Chondrocyte (in vitro differentiated cells): ENCODE results near the gene NEK4. TPM values are rescaled to one million over a fixed set of nuclear protein-coding genes. Genes with fewer than 3 reads are reported as not detected.

Source experiments
- DNase-seq: peaks from one replicate; pipeline ENCODE4 v3.0.0; 2021; ENCODE audit warnings: mixed read lengths, low spot score
- H3K27ac Mint-ChIP-seq: one replicate; pipeline ENCODE4 v1.8.0; 2021; ENCODE audit warnings: mild to moderate bottlenecking, moderate library complexity, mixed read lengths; ENCODE audit not compliant: unreplicated experiment
- H3K27me3 Mint-ChIP-seq: 2 replicates; pipeline ENCODE4 v1.8.0; 2021; ENCODE audit warnings: low read depth, mixed read lengths
- H3K36me3 Mint-ChIP-seq: 2 replicates; pipeline ENCODE4 v1.8.0; 2021; ENCODE audit warnings: low read depth, mixed read lengths
- H3K4me1 Mint-ChIP-seq: 2 replicates; pipeline ENCODE4 v1.8.0; 2021; ENCODE audit warnings: low read depth, mild to moderate bottlenecking, mixed read lengths
- H3K4me3 Mint-ChIP-seq: one replicate; pipeline ENCODE4 v1.8.0; 2021; ENCODE audit warnings: mild to moderate bottlenecking, moderate library complexity, mixed read lengths; ENCODE audit not compliant: unreplicated experiment
- H3K9me3 Mint-ChIP-seq: 2 replicates; pipeline ENCODE4 v1.8.0; 2021; ENCODE audit warnings: low read depth, mixed read lengths
- CTCF ChIP-seq: fragments of 200-600 bp; sonication (generic); IDR thresholded peaks from 2 replicates; pipeline ENCODE4 v1.5.0; 2021; ENCODE audit warnings: antibody characterized with exemption, mild to moderate bottlenecking, moderate library complexity
- total RNA-seq: library from RNA; stranded (reverse); gene quantifications from 3 replicates; pipeline ENCODE4 v1.2.1, GENCODE V29; 2021

NEK4 gene
- total RNA-seq, 1 donor from 2014 or later: 11.6 TPM

DNA sequence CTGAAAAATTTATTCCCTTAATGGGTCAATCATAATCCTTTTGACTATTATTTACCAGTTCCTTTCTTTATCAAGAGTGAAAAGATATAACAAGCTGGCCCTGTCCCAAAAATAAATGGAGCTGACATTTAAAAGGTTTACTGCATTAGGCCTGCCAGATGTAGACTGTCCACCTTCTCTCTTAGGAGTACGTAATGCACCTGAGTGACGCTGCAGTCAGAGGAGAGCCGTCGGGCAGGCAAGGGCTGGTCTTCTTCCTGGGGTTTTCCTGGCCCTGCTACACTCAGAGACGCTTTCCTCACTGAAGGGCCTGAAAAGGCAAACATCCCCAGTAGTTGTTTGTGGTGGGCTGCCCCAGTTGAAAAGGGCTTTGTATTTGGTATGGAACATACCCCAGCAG lies 27.6 kb downstream of the NEK4 start:
- no peak for DNase-seq
- TF ChIP-seq CTCF: no peak
- Mint-ChIP-seq H3K36me3 (peaks cover 22% of the 10 kb centered on the region), H3K27me3 (no peaks in the 10 kb centered on the region), H3K4me1 (no peaks in the 10 kb centered on the region), H3K27ac (no peak overlapping the region), H3K4me3 (no peak overlapping the region), H3K9me3 (no peaks in the 10 kb centered on the region)

GRCh38 chr3:52742418-52743041 lies 28.2 kb downstream of the NEK4 start:
- no peak for DNase-seq
- H3K9me3 Mint-ChIP-seq: no peaks in the 10 kb centered on the region
- peaks cover 22% of the 10 kb centered on the region for H3K36me3 Mint-ChIP-seq
- no peak overlapping the region for H3K27ac Mint-ChIP-seq
- TF ChIP-seq CTCF: peak; percentile 93
- H3K4me1 Mint-ChIP-seq: no peaks in the 10 kb centered on the region
- H3K27me3 Mint-ChIP-seq: no peaks in the 10 kb centered on the region
- no peak overlapping the region for H3K4me3 Mint-ChIP-seq

DNA sequence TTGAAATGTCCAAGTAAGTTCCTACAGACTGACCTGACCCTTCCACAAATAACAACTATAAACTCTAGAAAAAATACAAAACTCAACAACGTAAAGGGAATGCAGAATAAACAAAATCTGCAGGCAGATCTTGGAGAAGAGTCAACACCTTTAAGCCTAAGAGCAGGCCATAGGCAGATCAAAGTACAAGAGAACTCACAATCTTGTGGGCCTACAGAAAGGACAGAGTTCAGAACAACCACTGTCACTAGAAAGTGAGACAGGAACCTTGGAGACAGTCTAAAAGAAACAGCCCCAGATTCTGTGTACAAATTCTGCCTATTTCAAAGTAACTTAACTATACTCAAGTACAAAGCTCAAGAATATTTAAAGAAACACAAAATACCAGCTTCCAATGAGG lies 31.0 kb downstream of the NEK4 start:
- DNase-seq: no peak
- Mint-ChIP-seq H3K36me3 (peaks cover 22% of the 10 kb centered on the region), H3K4me1 (no peaks in the 10 kb centered on the region)

DNA sequence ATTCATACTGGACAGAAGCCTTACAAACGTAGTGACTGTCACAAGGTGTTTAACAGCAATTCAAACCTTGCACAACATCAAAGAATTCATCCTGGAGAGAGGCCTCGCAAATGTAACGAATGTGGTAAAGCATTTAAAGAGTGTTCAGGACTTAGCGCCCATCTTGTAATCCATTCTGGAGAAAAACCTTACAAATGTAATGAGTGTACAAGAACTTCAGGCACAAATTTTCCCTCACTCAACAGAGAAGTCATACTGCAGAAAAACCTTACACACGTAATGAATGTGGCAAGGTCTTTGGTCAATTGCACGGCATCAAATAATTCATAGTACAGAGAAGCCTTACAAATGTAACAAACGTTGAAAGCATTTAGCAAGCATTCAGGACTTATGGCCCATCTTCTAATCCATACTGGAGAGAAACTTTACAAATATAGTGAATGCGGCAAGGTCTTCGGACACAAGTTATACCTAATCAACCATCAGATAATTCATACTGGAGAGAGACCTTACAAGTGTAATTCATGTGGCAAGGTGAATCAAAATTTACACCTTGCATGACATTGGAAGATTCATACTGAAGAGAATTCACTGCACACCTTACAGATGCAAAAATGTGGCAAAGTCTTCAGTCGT lies 37.4 kb downstream of the NEK4 start:
- no peaks in the 10 kb centered on the region for H3K27me3 Mint-ChIP-seq
- no peak overlapping the region for H3K4me3 Mint-ChIP-seq
- no peak overlapping the region for H3K27ac Mint-ChIP-seq
- no peak for TF ChIP-seq CTCF
- no peaks in the 10 kb centered on the region for H3K4me1 Mint-ChIP-seq
- H3K9me3 Mint-ChIP-seq: peaks cover 10% of the 10 kb centered on the region
- no peak for DNase-seq
- H3K36me3 Mint-ChIP-seq: peaks cover 57% of the 10 kb centered on the region

More for the DNA sequence above, 31.0 kb downstream of the NEK4 start:
- no peaks in the 10 kb centered on the region for H3K27me3 Mint-ChIP-seq
- TF ChIP-seq CTCF: no peak
- no peak overlapping the region for H3K27ac Mint-ChIP-seq
- H3K4me3 Mint-ChIP-seq: no peak overlapping the region
- H3K9me3 Mint-ChIP-seq: no peaks in the 10 kb centered on the region

DNA sequence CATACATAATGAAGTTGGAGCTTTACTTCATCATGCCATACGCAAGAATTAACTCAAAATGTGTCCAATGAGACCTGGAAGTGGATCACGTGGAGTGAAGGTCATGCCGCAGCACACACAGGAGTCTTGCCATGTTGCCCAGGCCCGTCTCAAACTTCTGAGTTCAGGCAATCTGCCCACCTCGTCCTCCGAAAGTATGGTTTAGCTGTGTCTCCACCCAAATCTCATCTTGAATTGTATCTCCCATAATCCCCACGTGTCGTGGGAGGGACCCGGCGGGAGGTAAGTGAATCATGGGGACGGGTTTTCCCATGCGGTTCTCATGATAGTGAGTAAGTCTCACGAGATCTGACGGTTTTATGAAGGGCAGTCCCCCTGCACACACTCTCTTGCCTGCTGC lies 39.1 kb downstream of the NEK4 start:
- no peak for DNase-seq
- no peaks in the 10 kb centered on the region for H3K27me3 Mint-ChIP-seq
- no peak for TF ChIP-seq CTCF
- no peak overlapping the region for H3K27ac Mint-ChIP-seq
- H3K36me3 Mint-ChIP-seq: peaks cover 57% of the 10 kb centered on the region
- no peaks in the 10 kb centered on the region for H3K4me1 Mint-ChIP-seq
- H3K9me3 Mint-ChIP-seq: peaks cover 11% of the 10 kb centered on the region
- H3K4me3 Mint-ChIP-seq: no peak overlapping the region
